PC-3 (cell line): ENCODE results near the gene IL18BP.

Experiments used
- EZH2 ChIP-seq: fragments of 300-600 bp; sonication (generic); IDR thresholded peaks from one replicate; pipeline ENCODE4 v1.6.1; 2017; ENCODE audit warnings: antibody characterized with exemption, mild to moderate bottlenecking, low read length; ENCODE audit not compliant: unreplicated experiment
- EZH2phosphoT487 ChIP-seq: fragments of 300-600 bp; sonication (generic); IDR thresholded peaks from 2 replicates; pipeline ENCODE4 v1.6.1; 2018; ENCODE audit warnings: mild to moderate bottlenecking, antibody characterized with exemption, low read length, borderline replicate concordance
- TF ChIP-seq, protein P1 (sequence below): fragments of 300-600 bp; sonication (generic); conservative IDR thresholded peaks from 2 replicates; pipeline ENCODE4 v1.5.1; 2017; ENCODE audit warnings: antibody characterized with exemption, low read depth, mild to moderate bottlenecking, low read length

GRCh38 chr11:72042064-72042745 is 43.5 kb downstream of the IL18BP start:
- TF ChIP-seq, protein P1, sequence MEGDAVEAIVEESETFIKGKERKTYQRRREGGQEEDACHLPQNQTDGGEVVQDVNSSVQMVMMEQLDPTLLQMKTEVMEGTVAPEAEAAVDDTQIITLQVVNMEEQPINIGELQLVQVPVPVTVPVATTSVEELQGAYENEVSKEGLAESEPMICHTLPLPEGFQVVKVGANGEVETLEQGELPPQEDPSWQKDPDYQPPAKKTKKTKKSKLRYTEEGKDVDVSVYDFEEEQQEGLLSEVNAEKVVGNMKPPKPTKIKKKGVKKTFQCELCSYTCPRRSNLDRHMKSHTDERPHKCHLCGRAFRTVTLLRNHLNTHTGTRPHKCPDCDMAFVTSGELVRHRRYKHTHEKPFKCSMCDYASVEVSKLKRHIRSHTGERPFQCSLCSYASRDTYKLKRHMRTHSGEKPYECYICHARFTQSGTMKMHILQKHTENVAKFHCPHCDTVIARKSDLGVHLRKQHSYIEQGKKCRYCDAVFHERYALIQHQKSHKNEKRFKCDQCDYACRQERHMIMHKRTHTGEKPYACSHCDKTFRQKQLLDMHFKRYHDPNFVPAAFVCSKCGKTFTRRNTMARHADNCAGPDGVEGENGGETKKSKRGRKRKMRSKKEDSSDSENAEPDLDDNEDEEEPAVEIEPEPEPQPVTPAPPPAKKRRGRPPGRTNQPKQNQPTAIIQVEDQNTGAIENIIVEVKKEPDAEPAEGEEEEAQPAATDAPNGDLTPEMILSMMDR = no peak
- no peak for TF ChIP-seq EZH2
- TF ChIP-seq EZH2phosphoT487 = no peak
